Inferior parietal cortex (tissue), 1 donor: ENCODE measurements around the gene RAMP2.
A peak's percentile ranks its signal among the peaks of the same experiment; 100 is the strongest.

ENCODE experiments used
- DNase-seq: peaks from one replicate; pipeline ENCODE4 v3.0.0-alpha.2; 2016; ENCODE audit errors: extremely low spot score

RAMP2 gene

GRCh38 chr17:42795061-42795460 lies 34.0 kb downstream of the RAMP2 start:
- DNase-seq: no peak

GRCh38 chr17:42795465-42795864 lies 34.4 kb downstream of the RAMP2 start:
- no peak for DNase-seq

- no peak for DNase-seq
These were observed 35.2 kb downstream of the RAMP2 start for GRCh38 chr17:42796066-42796758.

- DNase-seq: no peak
These were observed 36.3 kb downstream of the RAMP2 start for GRCh38 chr17:42797067-42798007.

GRCh38 chr17:42798011-42798382 lies 37.0 kb downstream of the RAMP2 start:
- no peak for DNase-seq

GRCh38 chr17:42798383-42799380 lies 37.7 kb downstream of the RAMP2 start, which contains the start of the genes CNTD1 and COA3:
CNTD1 (plus strand) TSS chr17:42798861; CDS start chr17:42799068, 207 bp downstream.
COA3 (minus strand) TSS chr17:42798704; CDS start chr17:42798681, 23 bp downstream.
- peak; percentile 86 for DNase-seq

- no peak for DNase-seq
These were observed 42.3 kb downstream of the RAMP2 start for GRCh38 chr17:42803074-42803883.

- DNase-seq: no peak
These were observed 43.9 kb downstream of the RAMP2 start for GRCh38 chr17:42804918-42805367.

GRCh38 chr17:42806249-42806648 lies 45.2 kb downstream of the RAMP2 start:
- DNase-seq: no peak

GRCh38 chr17:42809250-42809649 lies 48.2 kb downstream of the RAMP2 start:
- DNase-seq: peak; percentile 61
